Measurements from ENCODE around the gene DENND1A. TPM values are rescaled to one million over a fixed set of nuclear protein-coding genes. Genes with fewer than 3 reads are reported as not detected.
"Not testable (repeated sequence)": the region's sequence is repeated elsewhere in the genome, so short reads cannot be mapped to it uniquely, and the experiment has no call there.

Gene DENND1A
- polyA plus RNA-seq, 1 experiment = 16.2 TPM

GRCh38 chr9:123946101-123946821, 16.3 kb upstream of the DENND1A start:
- ChIA-PET CTCF (no interaction called here), POLR2A (no interaction called here)
- no peak for TF ChIP-seq CTCF (IDR thresholded peaks at IDR 0.05; ENCODE audit: low read depth, low read length)
- DNase-seq (ENCODE audit: low read depth, low spot score) = no peak
- H3K27ac ChIP-seq (ENCODE audit: low read depth, low read length) = no peak overlapping the region
- no peak overlapping the region for H3K4me3 ChIP-seq (ENCODE audit: low read depth, low read length)
- H3K9me3 ChIP-seq (ENCODE audit: control insufficient read depth, insufficient read depth, low read length) = no peaks in the 10 kb centered on the region
- H3K27me3 ChIP-seq (ENCODE audit: control insufficient read depth, insufficient read depth, low read length) = peaks cover under 1% of the 10 kb centered on the region

DNA sequence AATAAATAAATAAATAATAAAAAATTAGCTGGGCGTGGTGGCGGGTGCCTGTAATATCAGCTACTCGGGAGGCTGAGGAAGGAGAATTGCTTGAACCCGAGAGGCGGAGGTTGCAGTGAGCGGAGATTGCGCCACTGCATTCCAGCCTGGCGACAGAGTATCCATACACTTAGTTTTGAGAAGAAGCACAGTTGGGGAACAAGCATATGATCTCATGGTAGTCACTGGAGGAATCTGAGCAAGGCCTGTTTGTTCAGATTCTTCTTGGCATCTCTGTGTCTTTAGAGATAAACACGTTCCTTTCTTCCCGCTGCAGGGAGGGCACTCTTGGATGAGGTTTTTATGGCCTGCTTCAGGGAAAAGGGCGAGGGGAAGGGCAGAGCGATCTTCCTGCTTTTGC, 15.6 kb upstream of the DENND1A start:
- H3K9me3 ChIP-seq (ENCODE audit: control insufficient read depth, insufficient read depth, low read length) = no peaks in the 10 kb centered on the region
- H3K4me3 ChIP-seq (ENCODE audit: low read depth, low read length) = no peak overlapping the region
- no peak for DNase-seq (ENCODE audit: low read depth, low spot score)
- ChIA-PET CTCF (no interaction called here), POLR2A (no interaction called here)
- no peaks in the 10 kb centered on the region for H3K27me3 ChIP-seq (ENCODE audit: control insufficient read depth, insufficient read depth, low read length)
- no peak overlapping the region for H3K27ac ChIP-seq (ENCODE audit: low read depth, low read length)
- no peak for TF ChIP-seq CTCF (IDR thresholded peaks at IDR 0.05; ENCODE audit: low read depth, low read length)

GRCh38 chr9:123944464-123944863, 14.5 kb upstream of the DENND1A start:
- H3K27me3 ChIP-seq (ENCODE audit: control insufficient read depth, insufficient read depth, low read length); CTCF ChIA-PET; POLR2A ChIA-PET: not testable (repeated sequence)

GRCh38 chr9:123943671-123944070, 13.7 kb upstream of the DENND1A start:
- CTCF ChIA-PET = no interaction called here
- Histone ChIP-seq H3K27ac (ENCODE audit: low read depth, low read length) (no peak overlapping the region), H3K9me3 (ENCODE audit: control insufficient read depth, insufficient read depth, low read length) (no peaks in the 10 kb centered on the region), H3K27me3 (ENCODE audit: control insufficient read depth, insufficient read depth, low read length) (peaks cover under 1% of the 10 kb centered on the region), H3K4me3 (ENCODE audit: low read depth, low read length) (no peak overlapping the region)
- POLR2A ChIA-PET = no interaction called here
- no peak for TF ChIP-seq CTCF (IDR thresholded peaks at IDR 0.05; ENCODE audit: low read depth, low read length)
- DNase-seq (ENCODE audit: low read depth, low spot score) = no peak

More at GRCh38 chr9:123944464-123944863, 14.5 kb upstream of the DENND1A start:
- not testable (repeated sequence) for H3K27ac ChIP-seq (ENCODE audit: low read depth, low read length); DNase-seq (ENCODE audit: low read depth, low spot score); H3K9me3 ChIP-seq (ENCODE audit: control insufficient read depth, insufficient read depth, low read length); H3K4me3 ChIP-seq (ENCODE audit: low read depth, low read length)

DNA sequence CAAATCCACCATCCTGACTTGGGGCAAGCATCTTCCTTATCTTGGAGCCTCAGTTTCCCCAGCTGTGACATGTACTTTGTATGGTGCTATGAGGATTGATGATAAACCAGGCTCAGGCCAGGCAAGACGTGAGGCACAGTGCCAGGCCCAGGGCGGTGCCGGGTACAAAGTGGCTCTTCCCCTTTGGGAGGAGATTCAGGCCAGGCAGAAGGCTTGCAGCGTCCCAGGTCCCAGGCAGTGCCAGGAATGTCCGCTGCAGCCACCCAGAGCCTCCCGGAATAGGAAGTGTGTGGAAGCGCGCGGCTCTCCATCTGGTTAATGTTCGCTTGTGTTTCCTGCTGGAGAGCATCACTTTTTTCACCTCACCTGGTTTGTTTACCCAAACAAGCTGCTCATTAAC, 12.6 kb upstream of the DENND1A start:
- no peak for DNase-seq (ENCODE audit: low read depth, low spot score)
- ChIA-PET CTCF (no interaction called here), POLR2A (interaction anchor here (0.5 kb wide), 1 partner anchor 232 kb away, joined by 3 read pairs; no protein-coding TSS in a partner anchor)
- Histone ChIP-seq H3K27me3 (ENCODE audit: control insufficient read depth, insufficient read depth, low read length) (peaks cover 3% of the 10 kb centered on the region), H3K9me3 (ENCODE audit: control insufficient read depth, insufficient read depth, low read length) (no peaks in the 10 kb centered on the region), H3K4me3 (ENCODE audit: low read depth, low read length) (no peak overlapping the region), H3K27ac (ENCODE audit: low read depth, low read length) (no peak overlapping the region)
- TF ChIP-seq CTCF (IDR thresholded peaks at IDR 0.05; ENCODE audit: low read depth, low read length) = no peak
